GM08714 (cell line): ENCODE measurements around the gene ZNF282.
"Not testable (repeated sequence)": the region's sequence is repeated elsewhere in the genome, so short reads cannot be mapped to it uniquely, and the experiment has no call there.

Experiments
- H3K4me3 ChIP-seq: fragments of 200-500 bp; sonication (Bioruptor generic); 2 replicates; pipeline ENCODE4 v1.5.1; 2014; ENCODE audit warnings: mild to moderate bottlenecking, low read length, inconsistent platforms
- ZNF274 ChIP-seq: IDR thresholded peaks from 2 replicates; pipeline ENCODE4 v1.6.1; 2012; ENCODE audit warnings: mild to moderate bottlenecking, low read depth, low read length

ZNF282 gene

DNA sequence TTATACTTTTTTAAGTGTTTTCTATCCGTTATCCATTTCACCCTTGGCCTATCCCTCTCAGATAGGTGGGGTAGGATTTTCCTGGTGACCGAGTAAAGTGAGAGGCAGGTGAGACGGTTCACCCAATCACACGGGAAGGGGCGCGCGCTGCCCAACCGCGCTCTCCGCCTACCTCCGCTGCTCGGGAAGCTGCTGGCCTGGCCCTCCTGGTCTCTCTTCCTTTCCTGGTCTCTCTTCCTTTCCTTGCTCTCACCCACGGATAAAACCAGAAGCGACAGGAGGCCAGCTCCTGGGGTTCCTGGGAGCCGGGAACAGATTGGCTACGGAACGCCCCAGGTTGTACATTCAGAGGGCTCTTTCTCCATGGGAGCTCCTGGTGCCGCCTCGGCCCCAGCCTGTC lies 29.8 kb downstream of the ZNF282 start:
- TF ChIP-seq ZNF274 = no peak
- H3K4me3 ChIP-seq = no peak overlapping the region

DNA sequence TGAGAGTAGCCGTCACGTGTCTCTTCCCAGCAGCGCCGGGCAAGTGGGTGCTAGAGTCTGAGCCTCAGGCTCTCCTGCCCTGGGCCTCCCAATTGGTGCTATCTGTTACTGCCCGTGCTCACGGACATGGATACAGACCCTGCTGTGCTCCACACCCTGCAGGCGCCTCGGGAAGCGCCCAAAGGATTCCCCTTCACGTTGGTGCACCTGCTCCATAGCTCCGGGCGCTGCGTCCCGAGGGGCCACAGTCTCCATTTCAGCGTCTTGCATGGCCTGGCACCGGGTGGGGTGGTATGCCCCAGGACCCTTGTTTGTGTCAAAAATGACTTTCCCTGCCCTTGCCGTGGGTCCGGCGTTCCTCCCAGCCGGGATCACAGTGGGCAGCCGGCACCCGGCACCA lies 30.3 kb downstream of the ZNF282 start:
- no peak overlapping the region for H3K4me3 ChIP-seq
- TF ChIP-seq ZNF274 = no peak

DNA sequence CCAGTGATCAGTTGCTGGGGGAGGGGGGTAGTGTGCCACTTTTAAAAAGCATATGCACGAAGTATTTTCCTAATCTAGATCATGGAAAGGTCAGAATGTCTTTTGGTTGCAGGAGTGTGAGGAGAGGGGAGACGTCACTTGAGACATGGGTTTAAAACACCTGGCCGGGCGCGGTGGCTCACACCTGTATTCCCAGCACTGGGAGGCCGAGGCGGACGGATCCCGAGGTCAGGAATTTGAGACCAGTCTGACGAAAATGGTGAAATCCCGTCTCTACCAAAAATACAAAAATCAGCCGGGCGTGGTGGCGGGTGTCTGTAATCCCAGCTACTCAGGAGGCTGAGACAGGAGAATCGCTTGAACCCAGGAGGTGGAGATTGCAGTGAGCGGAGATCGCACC lies 31.0 kb downstream of the ZNF282 start:
- H3K4me3 ChIP-seq = not testable (repeated sequence)

DNA sequence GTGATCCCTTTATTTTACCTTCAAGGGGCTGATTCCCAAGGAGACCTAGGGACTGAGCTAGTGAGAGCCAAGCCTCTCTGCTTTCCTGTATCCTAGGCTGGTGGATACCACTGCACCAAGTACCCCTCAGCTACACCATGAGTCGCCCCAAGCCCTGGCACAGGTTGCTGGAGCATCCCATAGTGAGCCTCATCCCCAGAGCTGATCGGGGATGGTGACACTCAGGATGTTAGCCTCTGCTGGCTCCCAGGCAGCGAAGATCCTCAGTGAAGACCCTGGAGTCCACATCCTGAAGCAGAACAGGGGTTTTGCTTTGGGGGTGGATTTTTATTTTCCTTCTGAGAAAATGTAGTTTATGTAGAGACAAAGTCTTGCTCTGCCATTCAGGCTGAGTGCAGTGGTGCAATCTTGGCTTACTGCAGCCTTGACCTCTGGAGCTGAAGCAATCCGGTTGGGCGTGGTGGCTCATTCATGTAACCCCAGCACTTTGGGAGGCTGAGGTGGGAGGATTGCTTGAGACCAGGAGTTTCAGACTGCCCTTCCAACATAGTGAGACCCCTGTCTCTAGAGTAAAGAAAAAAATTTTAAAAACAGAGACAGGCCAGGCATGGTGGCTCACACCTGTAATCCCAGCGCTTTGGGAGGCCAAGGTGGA lies 31.6 kb downstream of the ZNF282 start:
- no peak for TF ChIP-seq ZNF274
- H3K4me3 ChIP-seq = no peak overlapping the region

DNA sequence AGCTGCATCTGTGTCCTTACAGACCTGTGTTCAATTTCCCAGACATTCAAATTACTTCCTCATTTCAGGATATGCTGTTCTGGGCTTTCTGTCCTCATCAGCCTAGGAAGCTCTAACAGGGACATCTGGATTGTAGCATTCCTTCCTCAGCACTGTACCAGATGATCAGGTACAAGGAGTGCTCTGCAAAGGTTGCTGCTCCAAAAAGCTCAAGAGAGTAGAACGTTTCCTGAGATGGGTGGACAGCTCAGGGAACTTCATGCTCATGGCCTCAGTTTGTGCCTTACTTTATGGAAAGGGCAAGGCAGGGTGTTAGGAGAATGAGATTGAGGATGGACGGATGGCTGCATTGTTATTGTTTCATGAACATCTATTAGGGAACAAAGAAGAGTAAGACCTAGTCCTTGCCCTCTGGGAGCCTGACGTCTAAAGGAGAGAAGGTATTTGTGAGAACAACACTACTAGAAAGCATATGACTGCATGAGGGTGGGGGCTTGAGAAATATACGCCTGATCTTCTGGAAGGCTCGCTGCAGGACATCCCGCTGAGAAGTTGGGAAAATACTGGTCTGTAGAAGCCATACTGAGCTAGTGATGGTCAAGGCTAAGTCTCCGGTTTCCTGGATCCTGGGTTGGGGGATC lies 33.6 kb downstream of the ZNF282 start:
- H3K4me3 ChIP-seq = no peak overlapping the region
- TF ChIP-seq ZNF274 = no peak

DNA sequence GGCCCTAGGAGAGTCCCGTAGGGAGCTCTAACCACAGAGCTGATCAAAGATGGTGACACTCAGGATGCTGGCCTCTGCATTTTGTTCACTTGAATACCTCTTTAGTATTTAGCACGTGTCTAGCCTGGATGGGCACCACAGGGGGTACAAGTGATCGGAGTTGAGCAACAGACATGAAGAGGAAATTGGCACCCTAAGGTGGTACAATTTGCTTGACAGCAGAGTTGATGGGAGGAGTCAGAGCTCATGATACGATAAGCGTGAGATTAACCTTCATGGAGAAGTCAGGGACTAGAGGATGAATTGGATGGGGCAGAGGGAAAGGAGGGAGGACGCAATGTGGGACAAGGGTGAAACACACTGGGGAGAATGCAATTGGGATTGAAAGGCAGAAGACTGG lies 34.2 kb downstream of the ZNF282 start:
- TF ChIP-seq ZNF274 = no peak
- no peak overlapping the region for H3K4me3 ChIP-seq

DNA sequence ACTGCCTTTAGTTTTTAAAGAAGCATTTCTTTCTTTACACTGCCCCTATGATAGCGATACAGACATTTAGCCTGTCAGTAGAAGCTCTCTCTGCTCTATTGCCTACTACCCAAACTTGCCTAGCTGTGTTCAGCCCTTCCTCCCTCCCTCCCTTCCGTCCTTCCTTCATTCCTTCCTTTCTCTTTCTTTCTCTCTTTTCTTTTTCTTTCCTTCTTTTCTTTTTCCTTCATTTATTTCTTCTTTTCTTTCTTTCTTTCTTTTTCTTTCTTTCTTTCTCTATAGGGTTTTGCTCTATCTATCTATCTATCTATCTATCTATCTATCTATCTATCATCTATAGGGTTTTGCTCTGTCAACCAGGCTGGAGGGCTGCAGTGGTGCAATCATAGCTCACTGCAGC lies 37.0 kb downstream of the ZNF282 start:
- no peak for TF ChIP-seq ZNF274
- no peak overlapping the region for H3K4me3 ChIP-seq

DNA sequence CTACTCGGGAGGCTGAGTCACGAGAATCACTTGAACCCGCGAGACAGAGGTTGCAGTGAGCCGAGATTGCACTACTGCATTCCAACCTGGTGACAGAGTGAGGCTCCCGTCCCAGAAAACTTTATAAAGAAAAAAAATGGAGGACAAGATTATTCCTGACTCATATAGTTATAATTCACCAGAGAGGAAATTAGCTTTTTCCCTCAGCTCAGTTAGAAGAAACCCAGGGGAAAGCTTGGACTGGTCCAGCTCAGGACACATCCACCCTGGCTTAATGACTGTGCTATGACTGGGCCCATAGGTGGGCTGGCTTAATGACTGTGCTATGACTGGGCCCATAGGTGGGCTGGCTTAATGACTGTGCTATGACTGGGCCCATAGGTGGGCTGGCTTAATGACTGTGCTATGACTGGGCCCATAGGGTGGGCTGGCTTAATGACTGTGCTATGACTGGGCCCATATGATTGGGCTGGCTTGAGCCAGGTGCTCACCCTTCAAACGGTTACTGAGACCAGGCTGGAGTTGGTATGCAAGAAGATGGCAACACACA lies 38.4 kb downstream of the ZNF282 start:
- not testable (repeated sequence) for H3K4me3 ChIP-seq

DNA sequence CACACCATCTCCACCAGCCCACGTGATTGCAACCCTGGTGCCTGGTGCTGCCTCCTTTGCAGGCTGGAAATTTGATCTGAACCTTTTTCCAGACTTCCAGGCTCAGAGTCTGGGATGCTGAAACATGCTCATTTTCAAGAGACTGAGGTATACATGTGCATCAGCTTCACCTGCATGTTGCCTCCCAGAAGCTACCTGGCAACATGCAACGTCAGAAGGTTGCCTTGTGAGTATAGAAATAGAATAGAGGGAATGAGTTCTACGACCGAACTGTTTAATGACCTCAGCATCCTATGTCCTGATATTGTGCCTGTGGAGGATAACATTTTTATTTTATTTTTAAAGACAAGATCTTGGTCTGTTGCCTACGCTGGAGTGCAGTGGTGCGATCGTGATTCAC lies 42.2 kb downstream of the ZNF282 start:
- H3K4me3 ChIP-seq = no peak overlapping the region
- TF ChIP-seq ZNF274 = no peak

DNA sequence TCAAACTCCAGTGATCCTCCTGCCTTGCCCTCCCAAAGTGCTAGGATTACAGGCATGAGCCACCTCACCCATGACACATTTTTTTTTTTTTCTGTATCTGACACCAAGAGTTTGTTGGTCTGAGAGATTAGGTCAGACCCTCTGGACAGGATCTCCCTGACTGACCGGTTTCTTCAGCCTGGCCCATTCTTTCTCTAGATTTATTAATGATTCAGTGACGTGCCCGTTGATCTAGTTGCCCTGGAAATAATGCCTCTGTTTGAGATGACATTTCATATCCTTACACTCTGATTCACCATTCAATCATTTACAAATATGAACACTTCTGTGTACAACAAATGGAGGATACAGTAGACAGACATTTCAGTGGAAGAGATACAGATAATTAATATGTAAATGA lies 42.7 kb downstream of the ZNF282 start:
- no peak for TF ChIP-seq ZNF274
- H3K4me3 ChIP-seq = no peak overlapping the region

DNA sequence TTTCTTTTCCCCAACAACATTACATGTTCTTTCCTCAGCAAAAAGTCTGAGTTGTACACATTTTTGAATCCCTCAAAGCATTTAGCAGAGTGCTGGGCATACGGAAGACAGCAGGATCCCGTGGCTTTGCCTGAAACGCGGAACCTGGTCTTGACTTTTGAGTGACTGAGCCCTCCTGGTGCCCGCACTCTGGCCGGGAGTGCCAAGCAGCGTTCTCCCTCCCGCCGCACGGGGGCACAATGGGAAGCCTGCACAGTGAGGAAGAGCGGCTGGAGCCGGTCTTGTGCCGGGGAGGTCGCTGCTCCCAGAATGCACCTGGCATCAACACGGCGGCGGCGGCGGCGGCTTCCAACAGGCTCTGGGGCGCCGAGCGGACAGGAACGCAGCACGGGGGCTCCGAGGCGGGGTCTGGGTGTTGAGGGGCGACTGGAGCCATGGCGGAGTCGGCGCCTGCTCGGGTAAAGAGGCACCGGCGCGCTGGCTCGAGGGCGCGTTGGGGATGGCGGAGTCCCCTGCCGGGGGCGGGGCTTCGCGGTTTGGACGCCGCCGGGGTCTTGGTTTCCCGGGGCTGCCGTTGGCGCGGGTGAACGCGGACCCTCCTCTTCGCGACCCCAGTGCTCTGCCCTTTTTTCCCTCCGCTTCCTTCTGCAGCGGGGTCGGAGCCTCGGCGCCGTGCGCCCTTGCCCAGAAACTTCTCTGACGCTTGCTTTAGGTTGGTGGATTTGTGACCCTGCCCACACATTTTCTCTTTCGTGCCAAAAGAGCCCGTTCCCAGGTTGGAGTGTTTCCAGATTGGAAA lies 44.2 kb downstream of the ZNF282 start, which contains the start of gene ZNF212:
Gene ZNF212 (plus strand): TSS at position 307 of the 799 bp plus-strand sequence. CDS start 128 bp downstream, at position 435.
- peak within 1 kb of the TSS; percentile 86 for H3K4me3 ChIP-seq
- no peak for TF ChIP-seq ZNF274

DNA sequence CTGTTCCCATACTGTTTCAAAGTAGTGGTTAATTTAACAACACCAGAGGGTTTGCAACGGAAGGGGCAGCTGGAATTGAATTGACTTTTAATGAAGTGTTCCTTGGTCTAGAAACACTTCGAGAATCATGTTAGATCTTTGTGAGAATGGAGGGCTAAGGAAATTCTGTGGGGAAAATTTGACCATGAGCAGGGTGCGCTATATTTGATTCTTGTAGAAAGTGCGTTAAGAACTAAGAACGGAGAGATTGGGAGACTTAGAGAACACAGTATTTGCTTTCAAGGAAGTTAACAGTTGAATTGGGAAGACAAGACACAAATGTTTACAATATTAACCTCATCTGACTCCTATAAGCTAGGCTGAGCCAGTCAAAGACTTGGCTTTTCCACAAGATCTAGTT lies 45.3 kb downstream of the ZNF282 start:
- no peak for TF ChIP-seq ZNF274

DNA sequence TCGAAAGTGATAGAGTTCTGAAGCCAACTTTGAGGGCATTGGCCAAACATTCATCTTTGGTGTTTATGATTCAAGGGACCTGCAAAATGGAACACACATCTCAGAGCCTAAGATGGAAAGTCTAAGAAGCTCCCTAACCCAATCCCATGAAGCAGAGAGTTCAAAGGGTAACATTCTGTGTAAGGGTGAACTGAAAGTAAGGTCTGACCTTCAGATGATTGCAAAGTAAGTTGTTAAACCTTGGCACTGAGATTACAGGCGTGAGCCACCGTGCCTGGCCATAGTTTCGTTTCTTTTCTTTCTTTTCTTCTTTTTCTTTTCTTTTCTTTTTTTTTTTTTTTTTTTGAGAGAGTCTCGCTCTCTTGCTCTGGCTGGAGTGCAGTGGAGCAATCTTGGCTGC lies 46.4 kb downstream of the ZNF282 start:
- no peak for TF ChIP-seq ZNF274
- no peak overlapping the region for H3K4me3 ChIP-seq

More for the DNA sequence above, 45.3 kb downstream of the ZNF282 start:
- peak overlapping the region; percentile 86 for H3K4me3 ChIP-seq

DNA sequence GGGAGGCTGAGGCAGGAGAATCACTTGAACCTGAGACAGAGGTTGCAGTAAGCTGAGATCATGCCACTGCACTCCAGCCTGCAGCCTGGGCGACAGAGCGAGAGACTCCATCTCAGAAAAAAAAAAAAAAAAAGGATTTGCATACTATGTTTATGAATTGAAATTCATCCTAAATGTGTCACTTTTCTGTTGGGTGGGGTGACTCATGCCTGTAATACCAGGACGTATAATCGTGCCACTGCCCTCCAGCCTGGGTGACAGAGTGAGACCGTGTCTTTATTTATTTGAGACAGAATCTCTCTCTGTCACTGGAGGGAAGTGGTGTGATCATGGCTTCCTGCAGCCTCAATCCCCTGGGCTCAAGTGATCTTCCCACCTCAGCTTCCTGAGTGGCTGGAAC lies 49.9 kb downstream of the ZNF282 start:
- no peak overlapping the region for H3K4me3 ChIP-seq
- TF ChIP-seq ZNF274 = no peak

DNA sequence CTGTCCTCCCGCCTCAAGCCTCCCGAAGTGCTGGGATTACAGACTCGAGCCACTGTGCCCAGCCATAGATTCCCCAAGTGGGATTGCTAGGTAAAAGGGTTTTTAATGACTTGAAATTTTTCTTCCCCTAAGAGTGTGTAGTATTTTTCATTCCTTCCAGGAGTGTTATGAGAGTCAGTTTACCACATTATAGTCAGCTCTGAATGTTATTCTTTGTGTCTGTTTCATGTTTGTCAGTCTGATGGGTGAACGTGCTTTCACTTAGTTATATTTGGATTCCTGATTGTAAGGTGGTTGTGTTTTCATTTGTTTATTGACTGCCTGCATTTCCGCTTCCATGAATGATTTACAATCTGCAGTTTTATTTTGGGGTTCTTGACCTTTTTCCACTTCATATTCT lies 50.4 kb downstream of the ZNF282 start:
- TF ChIP-seq ZNF274 = no peak
- H3K4me3 ChIP-seq = no peak overlapping the region
